ENCODE measurements around the gene ATAD1.
"Not testable (repeated sequence)": the region's sequence is repeated elsewhere in the genome, so short reads cannot be mapped to it uniquely, and the experiment has no call there.

ATAD1 gene

DNA sequence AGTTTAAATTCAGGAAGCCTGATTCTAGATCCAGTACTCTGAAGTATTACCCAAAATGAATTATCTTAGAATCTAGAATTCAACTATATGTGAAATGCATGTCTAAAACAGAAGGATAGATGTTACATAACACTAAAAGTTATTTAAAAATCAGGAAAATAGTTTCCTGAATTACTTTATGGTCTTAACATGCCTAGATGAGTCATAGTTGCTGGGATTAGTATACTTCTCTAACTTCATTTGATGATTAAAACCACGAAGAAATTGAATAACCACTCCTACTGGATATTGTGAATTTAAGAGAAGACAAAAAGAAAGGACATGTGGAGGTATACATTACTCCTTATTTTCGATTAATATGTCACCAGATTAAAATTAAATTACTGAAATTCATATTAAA lies 65.5 kb downstream of the ATAD1 start:
- Histone ChIP-seq H3K4me3 (ENCODE audit: low read depth, low read length) (no peak overlapping the region), H3K27ac (ENCODE audit: low read depth, low read length) (no peak overlapping the region), H3K36me3 (ENCODE audit: control insufficient read depth, insufficient read depth, low read length) (peaks cover 30% of the 10 kb centered on the region), H3K9me3 (ENCODE audit: control insufficient read depth, insufficient read depth, low read depth, low read length) (no peaks in the 10 kb centered on the region), H3K27me3 (ENCODE audit: control insufficient read depth, insufficient read depth, low read length) (no peaks in the 10 kb centered on the region), H3K4me1 (ENCODE audit: control insufficient read depth, insufficient read depth, low read length) (peaks cover 14% of the 10 kb centered on the region), H3K9ac (ENCODE audit: low read length) (no peak overlapping the region)

DNA sequence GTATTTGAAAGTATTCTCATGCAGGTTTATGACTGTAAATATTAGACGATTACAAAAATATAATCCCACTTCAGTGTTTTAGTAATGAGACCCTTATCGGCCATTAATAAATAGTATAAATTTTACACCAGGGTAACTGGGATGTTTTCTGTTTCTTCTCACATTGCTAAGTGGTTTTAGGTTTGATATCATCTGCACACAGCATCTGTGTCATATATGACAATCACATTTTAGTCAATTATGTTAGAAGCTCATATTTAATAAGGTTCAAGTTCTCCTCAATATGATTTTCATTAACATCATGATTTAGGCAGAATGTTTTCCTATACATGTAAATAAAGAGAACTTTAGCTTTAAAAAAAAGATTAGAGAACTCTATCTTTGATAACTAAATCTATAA lies 66.8 kb downstream of the ATAD1 start:
- Histone ChIP-seq H3K4me3 (ENCODE audit: low read depth, low read length) (no peak overlapping the region), H3K36me3 (ENCODE audit: control insufficient read depth, insufficient read depth, low read length) (peaks cover 26% of the 10 kb centered on the region), H3K27ac (ENCODE audit: low read depth, low read length) (no peak overlapping the region), H3K27me3 (ENCODE audit: control insufficient read depth, insufficient read depth, low read length) (no peaks in the 10 kb centered on the region), H3K9me3 (ENCODE audit: control insufficient read depth, insufficient read depth, low read depth, low read length) (no peaks in the 10 kb centered on the region), H3K4me1 (ENCODE audit: control insufficient read depth, insufficient read depth, low read length) (peaks cover 14% of the 10 kb centered on the region), H3K9ac (ENCODE audit: low read length) (no peak overlapping the region)

DNA sequence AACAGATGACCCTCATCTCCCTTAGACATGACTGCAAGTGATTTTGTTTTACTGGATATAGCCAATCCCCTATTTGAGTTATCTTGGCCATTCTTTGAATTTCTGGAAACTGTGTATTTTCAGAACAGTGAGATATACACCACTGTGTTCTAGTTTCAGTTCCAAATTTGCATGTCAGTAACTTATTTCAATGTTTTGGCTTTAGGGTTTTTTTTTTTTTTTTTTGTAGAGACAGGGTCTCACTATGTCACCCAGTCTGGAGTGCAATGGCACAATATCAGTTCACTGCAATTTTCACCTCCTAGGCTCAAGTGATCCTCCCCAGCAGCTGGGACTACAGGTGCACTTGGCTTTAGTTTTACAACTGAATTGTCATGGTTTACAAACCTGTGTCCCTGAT lies 67.2 kb downstream of the ATAD1 start:
- no peak overlapping the region for H3K4me3 ChIP-seq (ENCODE audit: low read depth, low read length)
- H3K9me3 ChIP-seq (ENCODE audit: control insufficient read depth, insufficient read depth, low read depth, low read length), result no peaks in the 10 kb centered on the region
- no peaks in the 10 kb centered on the region for H3K27me3 ChIP-seq (ENCODE audit: control insufficient read depth, insufficient read depth, low read length)
- peaks cover 14% of the 10 kb centered on the region for H3K4me1 ChIP-seq (ENCODE audit: control insufficient read depth, insufficient read depth, low read length)
- no peak overlapping the region for H3K9ac ChIP-seq (ENCODE audit: low read length)
- H3K27ac ChIP-seq (ENCODE audit: low read depth, low read length), result no peak overlapping the region
- H3K36me3 ChIP-seq (ENCODE audit: control insufficient read depth, insufficient read depth, low read length), result peaks cover 21% of the 10 kb centered on the region

DNA sequence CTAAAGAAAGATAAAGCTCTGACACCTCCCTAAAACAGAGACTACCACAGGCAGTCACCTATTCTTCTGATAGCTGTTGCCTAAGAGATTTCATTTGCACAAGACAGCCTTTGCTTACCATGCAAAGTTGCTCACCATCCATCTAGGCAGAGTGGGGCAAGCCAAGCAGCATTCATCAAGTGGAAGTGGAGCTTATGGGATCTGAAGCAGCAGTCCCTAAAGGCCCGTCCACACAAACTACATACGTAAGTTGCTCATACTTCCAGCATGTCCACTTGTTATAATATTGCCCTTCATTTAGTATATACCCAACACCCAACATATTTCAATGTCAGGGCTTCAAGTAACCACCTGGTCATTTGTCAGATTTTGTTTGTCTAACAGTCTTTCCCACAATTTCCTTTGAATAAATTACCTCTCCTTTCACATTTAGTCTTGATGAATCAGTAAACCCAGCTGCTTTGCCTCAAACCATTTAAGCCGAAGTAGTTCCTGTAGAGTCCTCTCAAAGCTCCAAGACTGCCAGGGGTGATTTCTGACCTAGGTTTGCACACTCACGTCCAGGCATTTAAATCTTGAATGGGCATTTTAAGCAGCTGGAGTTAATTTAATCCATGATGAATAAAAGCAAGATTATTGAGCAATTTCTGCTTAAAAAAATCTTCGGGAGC lies 67.9 kb downstream of the ATAD1 start:
- H3K4me1 ChIP-seq (ENCODE audit: control insufficient read depth, insufficient read depth, low read length), result peaks cover 14% of the 10 kb centered on the region
- peaks cover 21% of the 10 kb centered on the region for H3K36me3 ChIP-seq (ENCODE audit: control insufficient read depth, insufficient read depth, low read length)
- H3K27ac ChIP-seq (ENCODE audit: low read depth, low read length), result no peak overlapping the region
- H3K4me3 ChIP-seq (ENCODE audit: low read depth, low read length), result no peak overlapping the region
- H3K9ac ChIP-seq (ENCODE audit: low read length), result no peak overlapping the region
- no peaks in the 10 kb centered on the region for H3K27me3 ChIP-seq (ENCODE audit: control insufficient read depth, insufficient read depth, low read length)
- H3K9me3 ChIP-seq (ENCODE audit: control insufficient read depth, insufficient read depth, low read depth, low read length), result no peaks in the 10 kb centered on the region

DNA sequence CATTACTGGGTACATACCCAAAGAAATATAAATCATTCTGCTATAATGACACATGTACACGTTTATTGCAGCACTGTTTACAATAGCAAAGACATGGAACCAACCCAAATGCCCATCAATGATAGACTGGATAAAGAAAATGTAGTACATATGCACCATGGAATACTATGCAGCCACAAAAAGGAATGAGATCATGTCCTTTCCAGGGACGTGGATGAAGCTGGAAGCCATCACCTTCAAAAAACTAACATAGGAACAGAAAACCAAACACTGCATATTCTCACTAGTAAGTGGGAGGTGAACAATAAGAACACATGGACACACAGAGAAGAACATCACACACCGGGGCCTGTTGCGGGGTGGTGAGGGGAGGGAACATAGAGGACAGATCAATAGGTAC lies 69.8 kb downstream of the ATAD1 start:
- H3K27ac ChIP-seq (ENCODE audit: low read depth, low read length); H3K27me3 ChIP-seq (ENCODE audit: control insufficient read depth, insufficient read depth, low read length); H3K4me3 ChIP-seq (ENCODE audit: low read depth, low read length); H3K9ac ChIP-seq (ENCODE audit: low read length); H3K9me3 ChIP-seq (ENCODE audit: control insufficient read depth, insufficient read depth, low read depth, low read length): not testable (repeated sequence)
- Histone ChIP-seq H3K36me3 (ENCODE audit: control insufficient read depth, insufficient read depth, low read length) (peaks cover 22% of the 10 kb centered on the region), H3K4me1 (ENCODE audit: control insufficient read depth, insufficient read depth, low read length) (peaks cover 16% of the 10 kb centered on the region)

DNA sequence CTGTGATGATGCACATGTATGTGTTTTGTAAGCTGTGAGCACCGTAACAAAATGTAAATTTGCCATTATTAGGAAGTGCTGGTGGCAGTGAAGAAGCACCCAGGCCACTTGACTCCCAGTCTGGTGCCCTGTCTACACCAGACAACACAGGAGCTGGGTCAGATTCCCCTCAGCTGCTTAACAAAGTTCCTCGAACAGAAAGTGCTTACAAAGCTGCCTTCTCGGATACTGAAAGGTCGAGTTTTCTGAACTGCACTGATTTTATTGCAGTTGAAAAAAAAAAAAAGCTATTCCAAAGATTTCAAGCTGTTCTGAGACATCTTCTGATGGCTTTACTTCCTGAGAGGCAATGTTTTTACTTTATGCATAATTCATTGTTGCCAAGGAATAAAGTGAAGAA lies 71.1 kb downstream of the ATAD1 start:
- no peaks in the 10 kb centered on the region for H3K9me3 ChIP-seq (ENCODE audit: control insufficient read depth, insufficient read depth, low read depth, low read length)
- peaks cover 16% of the 10 kb centered on the region for H3K4me1 ChIP-seq (ENCODE audit: control insufficient read depth, insufficient read depth, low read length)

DNA sequence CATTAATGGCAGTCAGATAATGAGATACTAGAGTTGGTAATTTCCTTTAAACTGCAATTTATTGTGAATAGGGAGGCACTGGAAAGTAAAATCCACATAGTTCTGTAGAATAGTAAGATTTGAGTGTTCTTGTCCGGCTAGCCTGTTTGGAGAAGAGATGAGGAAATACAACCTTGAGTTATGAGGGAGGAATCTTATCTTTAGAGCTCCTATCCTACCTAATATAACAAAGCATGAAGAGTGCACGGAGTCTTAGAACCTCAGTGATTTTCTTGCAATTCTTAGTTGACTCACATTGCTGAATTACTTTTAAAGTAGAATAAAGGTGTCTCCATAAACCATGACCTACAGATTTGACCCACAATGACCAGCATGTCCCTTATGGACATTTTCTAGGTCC lies 73.4 kb downstream of the ATAD1 start:
- Histone ChIP-seq H3K9ac (ENCODE audit: low read length) (no peak overlapping the region), H3K9me3 (ENCODE audit: control insufficient read depth, insufficient read depth, low read depth, low read length) (no peaks in the 10 kb centered on the region), H3K4me1 (ENCODE audit: control insufficient read depth, insufficient read depth, low read length) (peaks cover 8% of the 10 kb centered on the region), H3K27ac (ENCODE audit: low read depth, low read length) (no peak overlapping the region), H3K4me3 (ENCODE audit: low read depth, low read length) (no peak overlapping the region), H3K36me3 (ENCODE audit: control insufficient read depth, insufficient read depth, low read length) (peaks cover 22% of the 10 kb centered on the region), H3K27me3 (ENCODE audit: control insufficient read depth, insufficient read depth, low read length) (no peaks in the 10 kb centered on the region)

More for the DNA sequence above, 71.1 kb downstream of the ATAD1 start:
- H3K27me3 ChIP-seq (ENCODE audit: control insufficient read depth, insufficient read depth, low read length), result no peaks in the 10 kb centered on the region
- H3K4me3 ChIP-seq (ENCODE audit: low read depth, low read length), result no peak overlapping the region
- H3K9ac ChIP-seq (ENCODE audit: low read length), result no peak overlapping the region
- H3K27ac ChIP-seq (ENCODE audit: low read depth, low read length), result no peak overlapping the region
- peaks cover 22% of the 10 kb centered on the region for H3K36me3 ChIP-seq (ENCODE audit: control insufficient read depth, insufficient read depth, low read length)

DNA sequence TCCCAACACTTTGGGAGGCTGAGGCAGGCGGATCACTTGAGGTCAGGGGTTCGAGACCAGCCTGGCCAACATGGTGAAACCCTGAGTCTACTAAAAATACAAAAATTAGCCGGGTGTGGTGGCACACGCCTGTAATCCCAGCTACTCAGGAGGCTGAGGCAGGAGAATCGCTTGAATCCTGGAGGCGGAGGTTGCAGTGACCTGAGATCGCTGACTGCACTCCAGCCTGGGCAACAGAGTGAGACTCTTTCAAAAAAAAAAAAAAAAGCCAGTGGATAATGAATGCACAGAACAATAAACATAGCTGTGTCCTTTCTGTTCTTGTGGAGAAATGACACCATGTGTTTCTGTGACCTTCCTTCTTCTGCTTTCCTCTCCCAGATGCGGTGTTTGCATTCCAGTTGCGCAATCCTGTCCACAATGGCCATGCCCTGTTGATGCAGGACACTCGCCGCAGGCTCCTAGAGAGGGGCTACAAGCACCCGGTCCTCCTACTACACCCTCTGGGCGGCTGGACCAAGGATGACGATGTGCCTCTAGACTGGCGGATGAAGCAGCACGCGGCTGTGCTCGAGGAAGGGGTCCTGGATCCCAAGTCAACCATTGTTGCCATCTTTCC lies 74.9 kb downstream of the ATAD1 start:
- H3K27ac ChIP-seq (ENCODE audit: low read depth, low read length); H3K9ac ChIP-seq (ENCODE audit: low read length); H3K27me3 ChIP-seq (ENCODE audit: control insufficient read depth, insufficient read depth, low read length); H3K4me3 ChIP-seq (ENCODE audit: low read depth, low read length); H3K4me1 ChIP-seq (ENCODE audit: control insufficient read depth, insufficient read depth, low read length); H3K9me3 ChIP-seq (ENCODE audit: control insufficient read depth, insufficient read depth, low read depth, low read length): not testable (repeated sequence)
- H3K36me3 ChIP-seq (ENCODE audit: control insufficient read depth, insufficient read depth, low read length), result peaks cover 22% of the 10 kb centered on the region

DNA sequence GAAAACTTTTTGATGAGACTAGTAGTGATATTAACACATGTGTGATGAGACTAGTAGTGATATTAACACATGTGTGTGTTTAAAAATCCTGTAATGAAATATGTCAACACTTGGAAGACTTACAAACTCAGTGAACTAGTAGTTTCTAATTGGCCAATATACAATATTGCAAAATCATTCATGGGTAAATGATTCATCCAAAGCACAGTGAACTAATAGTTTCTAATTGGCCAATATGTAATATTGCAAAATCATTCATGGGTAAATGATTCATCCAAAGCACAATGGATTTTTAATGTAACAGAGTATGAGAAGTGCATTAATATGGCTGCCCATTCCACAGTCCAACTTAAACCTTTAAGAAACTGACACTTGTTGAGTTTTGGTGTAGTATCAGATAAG lies 77.8 kb downstream of the ATAD1 start:
- peaks cover 14% of the 10 kb centered on the region for H3K36me3 ChIP-seq (ENCODE audit: control insufficient read depth, insufficient read depth, low read length)
- H3K4me3 ChIP-seq (ENCODE audit: low read depth, low read length), result no peak overlapping the region
- no peak overlapping the region for H3K9ac ChIP-seq (ENCODE audit: low read length)
- no peaks in the 10 kb centered on the region for H3K9me3 ChIP-seq (ENCODE audit: control insufficient read depth, insufficient read depth, low read depth, low read length)
- no peaks in the 10 kb centered on the region for H3K27me3 ChIP-seq (ENCODE audit: control insufficient read depth, insufficient read depth, low read length)
- no peak overlapping the region for H3K27ac ChIP-seq (ENCODE audit: low read depth, low read length)
- H3K4me1 ChIP-seq (ENCODE audit: control insufficient read depth, insufficient read depth, low read length), result peaks cover 7% of the 10 kb centered on the region

DNA sequence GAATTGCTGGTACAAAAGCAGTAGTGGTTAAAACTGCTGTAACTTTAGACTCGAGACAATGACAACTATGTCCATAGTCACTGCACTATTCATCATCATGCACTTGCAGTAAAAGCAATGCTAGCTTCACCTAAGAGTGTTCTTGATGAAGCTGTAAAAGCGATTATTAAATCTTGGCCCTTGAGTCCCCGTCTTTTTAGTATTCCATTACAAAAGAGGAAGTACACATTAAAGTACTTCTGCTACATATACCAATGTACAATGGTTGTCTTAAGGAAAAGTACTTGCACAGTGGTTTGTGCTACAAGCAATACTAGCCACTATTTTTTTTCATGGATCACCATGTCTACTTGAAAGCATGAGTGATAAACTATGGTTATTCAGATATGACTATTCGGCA lies 78.3 kb downstream of the ATAD1 start:
- no peaks in the 10 kb centered on the region for H3K9me3 ChIP-seq (ENCODE audit: control insufficient read depth, insufficient read depth, low read depth, low read length)
- H3K36me3 ChIP-seq (ENCODE audit: control insufficient read depth, insufficient read depth, low read length), result peaks cover 9% of the 10 kb centered on the region
- peaks cover 12% of the 10 kb centered on the region for H3K4me1 ChIP-seq (ENCODE audit: control insufficient read depth, insufficient read depth, low read length)
- H3K4me3 ChIP-seq (ENCODE audit: low read depth, low read length), result no peak overlapping the region
- H3K9ac ChIP-seq (ENCODE audit: low read length), result no peak overlapping the region
- H3K27me3 ChIP-seq (ENCODE audit: control insufficient read depth, insufficient read depth, low read length), result no peaks in the 10 kb centered on the region
- H3K27ac ChIP-seq (ENCODE audit: low read depth, low read length), result no peak overlapping the region

DNA sequence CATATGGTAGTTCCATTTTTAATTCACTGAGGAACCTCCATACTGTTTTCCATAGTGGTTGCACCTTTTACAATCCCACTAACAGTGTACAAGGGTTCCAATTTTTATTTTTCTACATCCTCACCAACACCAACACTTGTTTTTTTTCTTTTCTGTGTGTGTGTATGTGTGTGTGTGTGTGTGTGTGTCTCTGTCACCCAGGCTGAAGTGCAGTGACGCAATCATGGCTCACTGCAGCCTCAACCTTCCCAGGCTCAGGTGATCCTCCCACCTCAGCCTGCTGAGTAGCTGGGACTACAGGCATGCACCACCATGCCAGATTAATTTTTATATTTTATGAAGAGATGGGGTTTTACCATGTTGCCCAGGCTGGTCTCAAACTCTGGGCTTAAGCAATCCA lies 79.8 kb downstream of the ATAD1 start:
- H3K9ac ChIP-seq (ENCODE audit: low read length); H3K36me3 ChIP-seq (ENCODE audit: control insufficient read depth, insufficient read depth, low read length); H3K27ac ChIP-seq (ENCODE audit: low read depth, low read length); H3K4me3 ChIP-seq (ENCODE audit: low read depth, low read length); H3K27me3 ChIP-seq (ENCODE audit: control insufficient read depth, insufficient read depth, low read length); H3K9me3 ChIP-seq (ENCODE audit: control insufficient read depth, insufficient read depth, low read depth, low read length): not testable (repeated sequence)
- peaks cover 10% of the 10 kb centered on the region for H3K4me1 ChIP-seq (ENCODE audit: control insufficient read depth, insufficient read depth, low read length)
